GM18951 (cell line): ENCODE measurements around the gene CSNK2A1.

ENCODE experiments used
- POLR2A ChIP-seq: IDR thresholded peaks from 4 replicates; pipeline ENCODE4 v1.6.1; 2011; ENCODE audit warnings: mild to moderate bottlenecking; ENCODE audit not compliant: insufficient read length, insufficient read depth; ENCODE audit errors: extremely low read depth
- in situ Hi-C: fragments of 300-500 bp; cut with MboI; formaldehyde crosslinking; loops from one replicate; pipeline ENCODE4 v1.12.0; 2022; ENCODE audit warnings: low sequenced_read_pairs, mixed read lengths, inconsistent platforms; ENCODE audit not compliant: unreplicated experiment

The CSNK2A1 gene

DNA sequence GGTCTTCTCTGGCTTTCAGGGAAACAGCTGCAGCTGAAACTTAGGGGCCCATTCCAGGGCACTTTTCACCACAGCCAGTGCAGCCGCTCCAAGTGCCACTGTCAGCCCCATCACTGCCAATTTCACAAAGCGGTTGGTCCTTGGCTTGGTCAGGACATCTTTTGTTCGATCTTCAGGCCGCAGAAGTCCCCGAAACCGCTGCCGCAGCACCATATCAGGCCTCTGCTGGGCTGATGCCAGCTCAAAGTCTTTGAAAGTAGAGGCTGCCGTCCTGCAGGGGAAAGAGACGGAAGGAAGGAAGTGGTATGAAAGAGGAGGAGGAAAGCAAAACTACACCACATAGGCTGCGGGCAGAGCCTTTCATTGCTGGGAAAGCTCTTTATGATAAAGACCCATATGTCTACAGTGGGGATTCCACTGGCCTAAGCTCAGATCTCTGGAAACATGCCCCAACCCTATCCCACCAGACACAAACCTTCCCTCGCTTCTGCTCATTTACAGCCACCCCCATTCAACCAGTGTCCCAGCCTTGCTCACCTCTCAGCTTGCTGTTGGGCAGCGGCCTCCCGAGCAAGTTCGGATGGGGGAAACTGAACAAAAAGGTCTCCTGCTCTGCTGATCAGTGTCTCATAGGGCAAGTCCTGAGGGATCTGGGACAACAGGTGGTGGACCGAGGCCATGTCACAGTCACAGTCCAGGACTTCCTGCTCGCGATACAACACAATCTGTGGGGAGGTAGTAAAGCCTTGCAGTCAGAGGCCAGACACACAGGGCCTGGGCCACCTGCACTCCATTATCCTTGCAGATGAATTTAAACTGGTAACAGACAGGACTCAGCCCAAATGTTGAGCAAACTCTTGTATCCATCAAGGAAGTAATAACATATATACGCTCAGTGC is 104.8 kb downstream of the CSNK2A1 start:
- in situ Hi-C loops = no loop called here
- no peak for TF ChIP-seq POLR2A

DNA sequence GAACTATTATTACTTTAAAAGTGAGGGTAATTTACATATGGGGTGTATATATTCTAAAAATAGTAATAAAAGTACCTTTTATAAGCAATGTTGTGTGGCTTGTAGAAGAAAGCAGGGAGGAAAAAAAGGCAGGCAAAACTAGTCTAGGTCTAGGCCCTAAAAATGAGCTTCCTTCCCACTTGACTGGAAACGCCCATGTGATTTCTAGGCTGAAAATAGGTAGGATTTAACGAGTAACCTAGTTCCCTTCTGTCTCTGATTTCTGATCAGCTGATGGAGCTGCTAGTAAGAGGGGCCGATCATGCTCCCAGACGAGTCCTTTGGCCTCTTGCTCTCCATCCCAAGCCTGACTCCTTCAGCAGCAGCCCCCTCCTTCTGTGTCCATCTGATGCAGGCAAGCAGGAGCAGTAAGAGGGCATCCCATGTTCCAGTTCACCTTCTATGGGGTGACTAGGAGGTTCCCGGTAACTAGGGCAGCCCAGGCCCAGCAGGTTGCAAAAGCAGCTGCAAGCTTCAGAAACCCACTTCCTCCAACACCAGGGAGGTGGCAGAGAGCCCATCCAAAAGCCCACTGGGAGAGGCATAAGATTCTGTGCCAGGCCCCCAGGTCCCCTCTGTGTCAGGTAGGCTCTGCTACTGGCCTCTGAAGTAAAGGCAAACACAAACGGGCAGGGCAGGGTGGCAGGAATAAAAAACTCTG is 105.7 kb downstream of the CSNK2A1 start:
- in situ Hi-C loops = no loop called here
- TF ChIP-seq POLR2A = no peak

- no peak for TF ChIP-seq POLR2A
- in situ Hi-C loops = no loop called here
Observed at GRCh38 chr20:436476-436875, 107.1 kb downstream of the CSNK2A1 start.

DNA sequence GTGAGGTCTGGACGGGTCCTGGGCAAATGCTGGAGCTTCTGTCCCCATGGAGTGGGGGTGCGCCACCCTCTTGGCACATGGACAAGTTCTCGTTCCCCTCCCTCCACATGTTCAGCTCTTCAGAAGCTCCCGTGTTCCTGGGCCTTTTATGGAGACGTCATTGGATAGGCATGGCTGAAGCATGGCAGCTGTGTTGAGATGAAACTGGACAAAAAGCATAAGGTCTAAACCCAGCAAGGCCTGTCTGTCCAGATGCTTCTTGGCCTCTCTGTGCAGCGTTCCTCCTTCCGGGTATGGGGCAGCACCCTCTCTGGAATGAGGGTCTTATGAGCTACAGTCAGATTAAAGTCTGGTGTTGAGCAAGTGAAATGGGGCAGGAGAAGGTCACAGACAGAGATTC is 108.0 kb downstream of the CSNK2A1 start:
- TF ChIP-seq POLR2A = no peak
- in situ Hi-C loops = no loop called here

DNA sequence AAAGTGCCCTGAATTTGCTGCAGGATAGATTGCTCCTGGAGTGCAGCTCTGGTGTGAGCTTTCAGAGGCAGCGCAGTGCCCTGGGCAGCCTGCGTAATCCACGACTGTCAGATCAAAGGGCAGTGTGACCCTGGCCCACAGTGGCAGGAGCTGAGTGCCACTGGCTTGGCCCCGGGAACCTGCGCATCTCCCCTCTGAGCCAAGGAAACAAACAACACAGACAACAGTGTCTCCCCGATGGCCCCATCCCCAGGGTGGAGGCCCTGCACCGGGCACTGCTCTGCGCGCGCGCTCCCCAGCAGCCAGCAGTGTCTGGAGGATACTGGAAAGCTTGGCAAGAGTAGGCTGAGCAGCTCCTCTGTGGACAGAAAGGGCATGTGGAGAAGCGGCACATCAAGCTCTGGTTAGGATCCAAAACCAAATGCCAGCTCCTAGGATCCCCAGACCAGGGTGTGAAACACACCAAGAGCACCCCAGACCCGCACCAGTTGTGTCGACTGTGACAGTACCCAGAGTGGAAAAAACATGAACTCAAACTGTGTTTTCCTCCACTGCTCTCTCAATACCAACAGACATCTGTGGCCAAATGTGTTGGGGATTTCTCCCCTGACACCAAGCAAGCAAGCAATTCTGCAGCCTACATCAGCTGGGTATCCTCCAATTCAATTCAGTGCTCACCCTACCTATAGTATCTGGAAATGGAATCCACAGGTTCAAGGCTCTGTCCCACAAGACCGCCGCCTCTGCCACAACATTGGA is 108.8 kb downstream of the CSNK2A1 start:
- TF ChIP-seq POLR2A = no peak
- in situ Hi-C loops = no loop called here

DNA sequence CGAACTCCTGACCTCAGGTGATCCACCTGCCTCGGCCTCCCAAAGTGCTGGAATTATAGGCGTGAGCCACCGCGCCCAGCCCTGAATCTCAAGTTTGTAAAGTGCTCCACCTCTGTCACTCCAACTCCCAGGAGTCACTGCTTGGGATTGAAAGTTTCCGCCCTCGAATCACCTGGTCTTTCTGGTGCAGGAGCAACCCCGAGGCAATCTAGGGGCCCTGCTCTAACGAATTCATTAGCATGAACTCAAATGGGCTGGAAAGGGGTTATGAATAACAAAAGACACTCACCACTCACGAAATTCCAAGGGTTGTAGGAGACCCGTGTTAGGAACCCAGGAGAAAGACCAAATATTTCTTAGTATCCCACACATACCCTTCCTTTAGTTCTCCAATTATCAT is 109.4 kb downstream of the CSNK2A1 start:
- in situ Hi-C loops = no loop called here
- TF ChIP-seq POLR2A = no peak

DNA sequence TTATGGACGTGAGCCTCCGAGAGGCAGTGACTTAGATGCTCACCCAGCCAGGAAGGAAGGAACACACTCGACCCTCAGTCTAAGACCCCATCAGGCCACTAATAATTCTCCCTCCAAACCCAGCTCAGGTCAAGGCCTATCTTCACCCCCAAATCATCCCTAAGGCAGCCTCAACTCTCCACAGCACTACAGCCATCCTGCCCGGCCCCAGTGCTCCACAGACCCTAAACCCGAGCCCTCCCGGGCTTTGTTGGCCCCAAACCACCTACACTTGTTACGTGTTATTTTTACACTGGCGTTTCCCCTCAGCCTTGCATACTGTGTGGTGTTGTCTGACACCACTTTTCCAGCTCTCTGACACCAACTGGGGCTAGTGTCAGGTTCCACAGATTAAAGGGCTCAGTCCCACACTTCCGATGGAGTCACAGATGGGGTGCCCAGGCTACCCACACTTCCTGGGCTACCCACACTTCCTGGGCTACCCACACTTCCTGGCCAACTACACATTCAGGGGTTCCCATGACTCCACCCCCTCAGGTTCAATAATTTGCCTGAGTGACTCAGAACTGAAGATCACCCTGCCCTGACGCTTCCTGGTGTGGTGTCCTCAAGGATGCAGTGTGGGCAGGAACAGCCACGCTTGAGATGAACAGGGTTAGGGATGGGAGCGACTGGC is 110.2 kb downstream of the CSNK2A1 start:
- in situ Hi-C loops = no loop called here
- no peak for TF ChIP-seq POLR2A

GRCh38 chr20:432677-433299 is 110.8 kb downstream of the CSNK2A1 start:
- TF ChIP-seq POLR2A = no peak
- in situ Hi-C loops = no loop called here

DNA sequence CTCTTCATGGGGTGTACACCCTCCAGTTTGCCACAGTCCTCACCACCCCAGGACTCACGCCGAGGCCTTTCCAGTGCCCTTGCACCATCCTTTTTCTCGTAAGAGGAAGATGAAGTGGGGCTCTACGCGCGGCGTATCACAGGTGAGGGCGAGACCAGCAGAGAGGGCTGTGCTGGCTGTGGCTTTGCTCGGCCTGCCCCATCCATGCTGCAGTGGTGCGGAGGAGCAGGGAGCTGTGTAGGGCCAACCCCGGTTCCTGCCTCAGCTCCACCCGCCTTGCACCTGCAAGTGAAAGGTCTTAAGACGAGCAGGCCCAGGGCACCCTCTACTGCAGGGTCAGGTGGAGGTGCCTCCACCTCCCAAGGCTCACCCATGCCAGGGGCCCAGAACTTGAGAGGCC is 111.4 kb downstream of the CSNK2A1 start:
- in situ Hi-C loops = no loop called here
- no peak for TF ChIP-seq POLR2A

- in situ Hi-C loops = no loop called here
Observed at GRCh38 chr20:431012-431904, 112.3 kb downstream of the CSNK2A1 start.

GRCh38 chr20:430091-430999 is 113.2 kb downstream of the CSNK2A1 start:
- in situ Hi-C loops = no loop called here
- TF ChIP-seq POLR2A = no peak

More at GRCh38 chr20:431012-431904, 112.3 kb downstream of the CSNK2A1 start:
- TF ChIP-seq POLR2A = no peak

- TF ChIP-seq POLR2A = no peak
- in situ Hi-C loops = no loop called here
Observed at GRCh38 chr20:428658-429200, 114.9 kb downstream of the CSNK2A1 start.
